GM18951 (cell line): ENCODE measurements around the gene PPP2R1A.
"Not testable (repeated sequence)": the region's sequence is repeated elsewhere in the genome, so short reads cannot be mapped to it uniquely, and the experiment has no call there.

Experiments
- POLR2A ChIP-seq: IDR thresholded peaks from 4 replicates; pipeline ENCODE4 v1.6.1; 2011; ENCODE audit warnings: mild to moderate bottlenecking; ENCODE audit not compliant: insufficient read length, insufficient read depth; ENCODE audit errors: extremely low read depth
- in situ Hi-C: fragments of 300-500 bp; cut with MboI; formaldehyde crosslinking; loops from one replicate; pipeline ENCODE4 v1.12.0; 2022; ENCODE audit warnings: low sequenced_read_pairs, mixed read lengths, inconsistent platforms; ENCODE audit not compliant: unreplicated experiment

The PPP2R1A gene

DNA sequence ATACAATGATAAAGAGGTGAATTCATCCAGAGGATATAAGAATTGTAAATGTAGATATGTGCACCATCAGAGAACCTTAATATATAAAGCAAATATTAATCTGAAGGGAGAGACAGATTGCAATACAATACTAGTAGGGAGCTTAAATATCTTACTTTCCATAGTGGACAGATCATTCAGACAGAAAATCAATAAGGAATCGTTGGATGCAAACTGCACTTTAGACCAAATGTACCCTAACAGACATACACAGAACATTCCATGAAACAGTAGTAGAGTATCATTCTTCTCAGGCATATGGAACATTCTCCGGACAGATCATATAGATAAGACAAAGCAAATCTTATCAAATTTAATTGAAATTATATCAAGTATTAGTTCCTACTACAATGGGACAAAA, 44.6 kb downstream of the PPP2R1A start:
- in situ Hi-C loops = no loop called here
- no peak for TF ChIP-seq POLR2A

DNA sequence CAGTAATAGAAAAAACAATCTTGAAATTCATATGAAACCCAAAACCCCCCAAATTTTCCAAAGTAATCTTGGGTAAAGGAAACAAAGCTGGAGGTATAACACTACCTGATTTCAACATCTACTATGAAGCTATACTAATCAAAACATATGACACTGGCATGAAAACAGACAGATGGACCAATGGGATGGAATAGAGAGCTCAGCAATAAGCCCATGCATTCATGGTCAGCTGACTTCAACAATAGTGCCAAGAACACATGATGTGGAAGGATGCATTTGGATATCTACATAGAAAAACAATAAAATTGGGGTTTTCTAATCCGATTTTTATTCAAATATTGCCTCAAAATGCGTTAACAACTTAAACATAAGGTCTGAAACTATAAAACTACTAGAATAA, 47.3 kb downstream of the PPP2R1A start:
- TF ChIP-seq POLR2A = no peak
- in situ Hi-C loops = no loop called here

DNA sequence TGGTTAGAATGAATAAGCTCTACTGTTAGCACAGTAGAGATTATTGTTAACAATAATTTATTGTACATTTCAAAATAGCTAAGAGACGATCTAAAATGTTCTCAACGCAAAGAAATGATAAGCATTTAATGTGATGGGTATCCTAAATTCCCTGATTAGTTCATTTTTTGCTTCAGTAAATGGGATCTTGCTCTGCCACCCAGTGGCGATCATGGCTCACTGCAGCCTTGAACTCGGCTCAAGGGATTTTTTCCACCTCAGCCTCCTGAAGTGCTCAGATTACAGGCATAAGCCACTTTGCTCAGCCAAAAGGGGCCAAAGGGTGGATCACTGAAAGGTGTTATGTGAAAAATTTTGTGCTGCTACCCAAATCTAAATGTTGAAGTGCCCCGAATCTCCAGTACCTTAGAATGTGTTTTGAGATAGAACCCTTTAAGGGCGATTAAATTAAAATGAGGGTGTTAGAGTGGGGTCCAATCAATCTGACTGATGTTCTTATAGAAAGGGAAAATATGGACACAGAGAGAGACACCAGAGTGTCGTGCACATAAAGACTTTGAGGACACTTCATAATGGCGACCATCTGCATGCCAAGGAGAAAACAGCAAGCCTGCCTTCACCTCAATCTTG, 48.0 kb downstream of the PPP2R1A start:
- no peak for TF ChIP-seq POLR2A
- in situ Hi-C loops = no loop called here

GRCh38 chr19:52244021-52244420, 54.2 kb downstream of the PPP2R1A start:
- in situ Hi-C loops = no loop called here
- no peak for TF ChIP-seq POLR2A

- in situ Hi-C loops = no loop called here
- TF ChIP-seq POLR2A = no peak
Measured at GRCh38 chr19:52248241-52248640, 58.4 kb downstream of the PPP2R1A start.

GRCh38 chr19:52258426-52258825, 68.6 kb downstream of the PPP2R1A start:
- in situ Hi-C loops = no loop called here

DNA sequence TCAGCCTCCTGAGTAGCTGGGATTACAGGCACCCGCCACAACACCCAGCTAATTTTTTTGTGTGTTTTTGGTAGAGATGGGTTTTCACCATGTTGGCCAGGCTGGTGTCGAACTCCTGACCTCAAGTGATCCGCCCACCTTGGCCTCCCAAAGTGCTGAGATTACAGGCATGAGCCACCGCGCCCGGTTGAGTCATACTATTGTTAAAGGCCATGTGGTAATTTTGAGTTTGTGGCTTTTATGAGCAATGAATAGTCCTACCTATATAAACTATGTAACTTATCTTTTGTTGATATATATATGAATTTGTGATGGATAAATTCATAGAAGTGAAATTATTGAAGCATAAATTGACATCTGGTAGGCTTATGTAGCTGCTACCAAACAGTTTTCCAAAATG, 75.7 kb downstream of the PPP2R1A start:
- in situ Hi-C loops = not testable (repeated sequence)

More at GRCh38 chr19:52258426-52258825, 68.6 kb downstream of the PPP2R1A start:
- no peak for TF ChIP-seq POLR2A

GRCh38 chr19:52269338-52270261, 79.7 kb downstream of the PPP2R1A start, which contains the start of gene ZNF766:
TSS of gene ZNF766 (plus strand) at chr19:52269587. CDS start at chr19:52269614, 27 bp downstream.
- peak; percentile 91 for TF ChIP-seq POLR2A
- in situ Hi-C loops = no loop called here

GRCh38 chr19:52270266-52270885, 80.5 kb downstream of the PPP2R1A start:
- in situ Hi-C loops = no loop called here
- TF ChIP-seq POLR2A = no peak

DNA sequence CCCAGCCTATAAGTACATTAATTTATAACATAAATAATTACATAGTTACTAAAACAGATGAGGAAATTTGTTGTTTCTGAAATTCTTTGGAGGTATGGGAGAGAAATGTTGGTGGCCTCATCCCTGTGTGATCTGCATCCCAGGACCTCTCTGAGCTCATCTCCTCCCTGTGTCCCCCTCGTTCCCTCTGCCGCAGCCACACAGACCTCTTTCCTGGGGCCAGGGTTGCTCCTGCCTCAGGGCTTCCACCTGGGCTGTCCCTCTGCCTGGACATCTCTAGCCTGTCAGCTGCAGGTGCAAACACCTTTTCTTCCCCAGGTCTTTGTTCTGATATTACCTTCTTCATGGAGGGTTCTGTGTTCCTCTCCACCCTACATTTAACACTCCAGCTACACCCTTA, 83.4 kb downstream of the PPP2R1A start:
- in situ Hi-C loops = no loop called here
- no peak for TF ChIP-seq POLR2A

GRCh38 chr19:52274191-52274590, 84.3 kb downstream of the PPP2R1A start:
- in situ Hi-C loops = no loop called here
- TF ChIP-seq POLR2A = no peak

DNA sequence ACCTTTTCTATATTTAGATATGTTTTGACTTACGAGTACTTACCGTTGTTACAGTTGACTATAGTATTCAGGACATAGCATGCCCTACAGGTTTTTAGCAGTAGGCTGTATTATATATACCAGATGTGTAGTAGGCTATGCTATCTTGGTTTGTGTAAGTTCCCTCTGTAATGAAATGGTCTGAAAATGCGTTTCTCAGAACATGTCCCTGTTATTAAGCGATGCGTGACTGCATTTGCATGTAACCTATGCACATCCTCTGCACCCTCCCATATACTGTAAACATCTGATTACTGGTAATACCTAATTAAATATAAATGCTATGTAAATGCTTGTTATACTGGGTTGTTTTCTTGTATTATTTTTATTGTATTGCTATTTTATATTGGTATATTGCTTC, 86.1 kb downstream of the PPP2R1A start:
- no peak for TF ChIP-seq POLR2A
- in situ Hi-C loops = no loop called here

- no peak for TF ChIP-seq POLR2A
- in situ Hi-C loops = no loop called here
Measured at GRCh38 chr19:52277471-52277870, 87.6 kb downstream of the PPP2R1A start.
